Mesenchymal stem cell (in vitro differentiated cells and primary cell): ENCODE measurements around the gene CALR3.

ENCODE experiments used
- DNase-seq: peaks from one replicate; pipeline ENCODE4 v3.0.0-alpha.2; 2013
- H2AFZ ChIP-seq: one replicate; pipeline ENCODE4 v1.6.1; 2013; ENCODE audit warnings: low read depth, mild to moderate bottlenecking, control low read depth, inconsistent platforms, low read length, moderate library complexity
- H2AK5ac ChIP-seq: 2 replicates; pipeline ENCODE4 v1.6.1; 2013; ENCODE audit warnings: low read length, moderate library complexity, mild to moderate bottlenecking, inconsistent platforms; ENCODE audit not compliant: severe bottlenecking
- H2BK120ac ChIP-seq: one replicate; pipeline ENCODE4 v1.6.1; 2013; ENCODE audit warnings: low read depth, mild to moderate bottlenecking, inconsistent platforms, low read length, moderate library complexity
- H2BK12ac ChIP-seq, 2 experiments: one replicate each; pipeline ENCODE4 v1.6.1; 2013; ENCODE audit warnings: inconsistent platforms in 2 of 2, low read length in 2 of 2, mild to moderate bottlenecking in 2 of 2, moderate library complexity in 2 of 2, control low read depth in 1 of 2
- H2BK15ac ChIP-seq: one replicate; pipeline ENCODE4 v1.6.1; 2013; ENCODE audit warnings: mild to moderate bottlenecking, low read depth, inconsistent platforms; ENCODE audit not compliant: poor library complexity, severe bottlenecking
- H2BK5ac ChIP-seq: 2 replicates; pipeline ENCODE4 v1.6.1; 2013; ENCODE audit warnings: low read depth, mild to moderate bottlenecking, low read length, control low read depth, inconsistent platforms; ENCODE audit not compliant: poor library complexity, severe bottlenecking
- H3K14ac ChIP-seq, 2 experiments: one replicate each; pipeline ENCODE4 v1.6.1; 2013; ENCODE audit warnings: inconsistent platforms in 2 of 2, low read length in 2 of 2, control low read depth in 1 of 2, mild to moderate bottlenecking in 1 of 2, moderate library complexity in 1 of 2
- H3K18ac ChIP-seq, 2 experiments: one replicate each; pipeline ENCODE4 v1.6.1; 2013; ENCODE audit warnings: inconsistent platforms in 2 of 2, low read length in 2 of 2, control low read depth in 1 of 2, low read depth in 1 of 2, mild to moderate bottlenecking in 1 of 2
- H3K23ac ChIP-seq, 2 experiments: one replicate each; pipeline ENCODE4 v1.6.1; 2013; ENCODE audit warnings: inconsistent platforms in 2 of 2, low read length in 2 of 2, mild to moderate bottlenecking in 2 of 2, moderate library complexity in 2 of 2, control low read depth in 1 of 2
- H3K27ac ChIP-seq: 2 replicates; pipeline ENCODE4 v1.5.1; 2013; ENCODE audit warnings: mild to moderate bottlenecking, moderate library complexity, low read length, control low read depth, inconsistent platforms; ENCODE audit not compliant: poor library complexity, severe bottlenecking
- H3K27me3 ChIP-seq, 2 experiments: 2 replicates each; pipeline versions ENCODE4 v1.6.1 to v1.7.0; 2013; ENCODE audit warnings: low read length in 2 of 2, mild to moderate bottlenecking in 2 of 2, moderate library complexity in 2 of 2, control low read depth in 1 of 2, inconsistent platforms in 1 of 2; ENCODE audit not compliant: control insufficient read depth in 1 of 2, insufficient read depth in 1 of 2
- H3K36me3 ChIP-seq, 2 experiments: 2 replicates each; pipeline versions ENCODE4 v1.6.1 to v1.7.0; 2013; ENCODE audit warnings: low read length in 2 of 2, control low read depth in 1 of 2, inconsistent platforms in 1 of 2, low read depth in 1 of 2, mild to moderate bottlenecking in 1 of 2; ENCODE audit not compliant: insufficient read depth in 2 of 2, control insufficient read depth in 1 of 2
- H3K4ac ChIP-seq, 2 experiments: one replicate each; pipeline ENCODE4 v1.6.1; 2013; ENCODE audit warnings: inconsistent platforms in 2 of 2, low read length in 2 of 2, mild to moderate bottlenecking in 2 of 2, moderate library complexity in 2 of 2, control low read depth in 1 of 2, low read depth in 1 of 2
- H3K4me1 ChIP-seq: 2 replicates; pipeline ENCODE4 v1.6.1; 2013; ENCODE audit warnings: low read depth, low read length, control low read depth; ENCODE audit not compliant: control insufficient read depth, insufficient read depth
- H3K4me2 ChIP-seq: 2 replicates; pipeline ENCODE4 v1.6.1; 2013; ENCODE audit warnings: low read length, mild to moderate bottlenecking, inconsistent platforms; ENCODE audit not compliant: poor library complexity, severe bottlenecking
- H3K4me3 ChIP-seq, 2 experiments: 2 replicates each; pipeline versions ENCODE4 v1.5.1 to v1.7.0; 2013; ENCODE audit warnings: low read length in 2 of 2, mild to moderate bottlenecking in 2 of 2, control low read depth in 1 of 2, low read depth in 1 of 2; ENCODE audit not compliant: insufficient read depth in 1 of 2
- H3K79me1 ChIP-seq: replicated peaks from 2 replicates; pipeline ENCODE4 v1.6.1; 2013; ENCODE audit warnings: mild to moderate bottlenecking, control low read depth, low read length, inconsistent platforms; ENCODE audit not compliant: poor library complexity, severe bottlenecking
- H3K9ac ChIP-seq: 2 replicates; pipeline ENCODE4 v1.7.0; 2013; ENCODE audit warnings: mild to moderate bottlenecking, low read length, moderate library complexity
- H3K9me3 ChIP-seq: 2 replicates; pipeline ENCODE4 v1.7.0; 2013; ENCODE audit warnings: mild to moderate bottlenecking, low read length; ENCODE audit not compliant: control insufficient read depth
- H4K8ac ChIP-seq: one replicate; pipeline ENCODE4 v1.6.1; 2013; ENCODE audit warnings: inconsistent platforms, mild to moderate bottlenecking, low read length, moderate library complexity
- H4K91ac ChIP-seq: one replicate; pipeline ENCODE4 v1.6.1; 2013; ENCODE audit warnings: mild to moderate bottlenecking, low read length, inconsistent platforms
- WGBS: methylation state at CpG from one replicate; pipeline ENCODE4 v1.1.7; 2013; ENCODE audit warnings: mixed read lengths; 5-methylcytosine and 5-hydroxymethylcytosine counted together

CALR3 gene

GRCh38 chr19:16445238-16446107 lies 50.5 kb downstream of the CALR3 start:
- Histone ChIP-seq H3K27me3 (no peaks in the 10 kb centered on the region), H3K9me3 (no peaks in the 10 kb centered on the region), H4K91ac (peak overlapping the region; percentile 90), H2BK12ac (peak overlapping the region in 1 of 2 experiments; percentile 73), H2BK5ac (no peak overlapping the region), H2BK15ac (no peak overlapping the region), H3K9ac (no peak overlapping the region), H3K23ac (no peak overlapping the region), H3K4me2 (no peak overlapping the region), H4K8ac (no peak overlapping the region), H3K14ac (no peak overlapping the region), H3K79me1 (peaks cover 3% of the 10 kb centered on the region), H2AFZ (no peak overlapping the region), H3K4me1 (peaks cover 47% of the 10 kb centered on the region), H3K18ac (peak overlapping the region in 1 of 2 experiments; percentile 79), H3K27ac (peak overlapping the region; percentile 90), H3K4ac (peak overlapping the region; percentile 37 to 44), H3K4me3 (no peak overlapping the region), H3K36me3 (peaks cover 10 to 11% of the 10 kb centered on the region in 2 experiments), H2BK120ac (no peak overlapping the region), H2AK5ac (peak overlapping the region; percentile 28)
- 79% methylated on average over 14 of the region's 14 CpGs for WGBS
- DNase-seq, result peak; percentile 62

GRCh38 chr19:16444269-16444600 lies 51.7 kb downstream of the CALR3 start:
- no peak overlapping the region for H2BK15ac ChIP-seq
- H3K79me1 ChIP-seq, result peaks cover 10% of the 10 kb centered on the region
- H3K4me1 ChIP-seq, result peaks cover 44% of the 10 kb centered on the region
- no peak overlapping the region for H3K4me3 ChIP-seq
- DNase-seq, result no peak
- H3K9ac ChIP-seq, result no peak overlapping the region
- H4K91ac ChIP-seq, result no peak overlapping the region
- H3K27me3 ChIP-seq, result no peaks in the 10 kb centered on the region
- no peak overlapping the region for H3K4me2 ChIP-seq
- 81% methylated on average over 2 of the region's 2 CpGs for WGBS
- H3K27ac ChIP-seq, result no peak overlapping the region
- no peaks in the 10 kb centered on the region for H3K9me3 ChIP-seq
- H3K14ac ChIP-seq, result no peak overlapping the region
- peak overlapping the region; percentile 45 to 69 for H2BK12ac ChIP-seq
- H4K8ac ChIP-seq, result peak overlapping the region; percentile 35
- H3K18ac ChIP-seq, result peak overlapping the region in 1 of 2 experiments; percentile 46
- H2BK5ac ChIP-seq, result no peak overlapping the region
- H3K36me3 ChIP-seq, result peaks cover 14 to 18% of the 10 kb centered on the region in 2 experiments
- peak overlapping the region in 1 of 2 experiments; percentile 20 for H3K23ac ChIP-seq
- H2AK5ac ChIP-seq, result peak overlapping the region; percentile 69
- no peak overlapping the region for H2AFZ ChIP-seq
- peak overlapping the region; percentile 5 to 40 for H3K4ac ChIP-seq
- no peak overlapping the region for H2BK120ac ChIP-seq

GRCh38 chr19:16442386-16443276 lies 53.3 kb downstream of the CALR3 start:
- H3K4ac ChIP-seq, result peak overlapping the region in 1 of 2 experiments; percentile 66
- H4K8ac ChIP-seq, result peak overlapping the region; percentile 3
- H3K18ac ChIP-seq, result peak overlapping the region in 1 of 2 experiments; percentile 58
- H3K27me3 ChIP-seq, result no peaks in the 10 kb centered on the region
- H3K14ac ChIP-seq, result peak overlapping the region in 1 of 2 experiments; percentile 79
- H2BK12ac ChIP-seq, result peak overlapping the region; percentile 15 to 80
- peaks cover 44% of the 10 kb centered on the region for H3K4me1 ChIP-seq
- H3K4me2 ChIP-seq, result peak overlapping the region; percentile 1
- peak overlapping the region; percentile 78 for H2BK5ac ChIP-seq
- H3K23ac ChIP-seq, result no peak overlapping the region
- peaks cover 17% of the 10 kb centered on the region for H3K79me1 ChIP-seq
- H3K27ac ChIP-seq, result peak overlapping the region; percentile 80
- H3K9me3 ChIP-seq, result no peaks in the 10 kb centered on the region
- H4K91ac ChIP-seq, result peak overlapping the region; percentile 44
- H3K9ac ChIP-seq, result no peak overlapping the region
- peak overlapping the region; percentile 95 for H2AK5ac ChIP-seq
- no peak overlapping the region for H2AFZ ChIP-seq
- H2BK120ac ChIP-seq, result no peak overlapping the region
- H3K4me3 ChIP-seq, result no peak overlapping the region
- peaks cover 26% of the 10 kb centered on the region in 2 experiments for H3K36me3 ChIP-seq
- peak overlapping the region; percentile 26 for H2BK15ac ChIP-seq
- DNase-seq, result no peak
- WGBS, result 80% methylated on average over 19 of the region's 19 CpGs
